A549 (cell line): Measurements from ENCODE around the gene PAPLN. TPM values are rescaled to one million over a fixed set of nuclear protein-coding genes. Genes with fewer than 3 reads are reported as not detected.
A peak's percentile ranks its signal among the peaks of the same experiment; 100 is the strongest.

ENCODE experiments used
- ATAC-seq, 2 experiments: fragments of 200-7000 bp in 1 of 2; fragments of >200 bp in 1 of 2; cut with Nextera tagmentation in 1 of 2; cut with Tn5 transposase in 1 of 2; 3 replicates each; pipeline versions ENCODE4 v1.8.0 to v1.9.1; 2018 to 2020; ENCODE audit warnings: mild to moderate bottlenecking in 1 of 2, moderate library complexity in 1 of 2
- CTCF ChIA-PET: fragments of 300-600 bp; sonication (Branson Sonifier 250); formaldehyde crosslinking; extraction: SDS; loops from one replicate; lab custom pipeline; 2021; ENCODE audit warnings: antibody characterized with exemption, inconsistent platforms; lab: Yijun Ruan, JAX
- POLR2A ChIA-PET: fragments of 350-600 bp; formaldehyde crosslinking; extraction: SDS; loops from one replicate; lab custom pipeline; 2021; ENCODE audit warnings: antibody characterized with exemption, inconsistent platforms; lab: Yijun Ruan, JAX
- DNase-seq, 2 experiments: peaks; one replicate each; pipeline versions ENCODE4 v3.0.0 to v3.0.0-alpha.2; 2011 to 2016; ENCODE audit warnings: low read depth in 1 of 2, low spot score in 1 of 2
- FAIRE-seq: peaks from 2 replicates; lab custom pipeline; 2011; peaks lifted over from hg19 to GRCh38; lab: Jason Lieb, UNC
- H3K27ac ChIP-seq, 2 experiments: fragments of >200 bp; sonication (Bioruptor Twin); formaldehyde crosslinking; 3 replicates each; pipeline ENCODE4 v1.5.1; 2016 to 2017
- H3K4me1 ChIP-seq: fragments of >200 bp; sonication (Bioruptor Twin); formaldehyde crosslinking; 3 replicates; pipeline ENCODE4 v1.6.1; 2016
- H3K4me2 ChIP-seq: fragments of >200 bp; sonication (Bioruptor Twin); formaldehyde crosslinking; 3 replicates; pipeline ENCODE4 v1.6.1; 2016
- H3K4me3 ChIP-seq: fragments of >200 bp; sonication (Bioruptor Twin); formaldehyde crosslinking; 3 replicates; pipeline ENCODE4 v1.5.1; 2016
- H3K9me3 ChIP-seq: fragments of >200 bp; sonication (Bioruptor Twin); formaldehyde crosslinking; 3 replicates; pipeline ENCODE4 v1.6.1; 2016
- ATOH8 ChIP-seq: fragments of 250-450 bp; sonication (Bioruptor Pico); IDR thresholded peaks from 2 replicates; pipeline ENCODE4 v1.5.0; 2020; ENCODE audit warnings: low read depth, mild to moderate bottlenecking, moderate library complexity
- EHMT2 ChIP-seq: fragments of 200-600 bp; sonication (generic); IDR thresholded peaks from 2 replicates; pipeline ENCODE4 v1.6.1; 2016; ENCODE audit warnings: antibody characterized with exemption, low read depth, mild to moderate bottlenecking, moderate library complexity
- FOSB ChIP-seq: fragments of 250-450 bp; sonication (Bioruptor Pico); IDR thresholded peaks from 2 replicates; pipeline ENCODE4 v1.5.0; 2020; ENCODE audit warnings: mild to moderate bottlenecking, moderate library complexity
- FOSL2 ChIP-seq, 2 experiments: fragments of 450-650 bp in 1 of 2; fragments of >200 bp in 1 of 2; sonication (Bioruptor Twin) in 1 of 2; formaldehyde crosslinking; IDR thresholded peaks; 2 replicates each; pipeline versions ENCODE4 v1.5.0 to v1.6.1; 2016 to 2020; ENCODE audit warnings: mild to moderate bottlenecking in 1 of 2, moderate library complexity in 1 of 2
- HEYL ChIP-seq: fragments of 250-450 bp; sonication (Bioruptor Pico); IDR thresholded peaks from 2 replicates; pipeline ENCODE4 v1.8.0; 2021; ENCODE audit warnings: mild to moderate bottlenecking, moderate library complexity
- MYC ChIP-seq: IDR thresholded peaks from 2 replicates; pipeline ENCODE4 v1.6.1; 2012; ENCODE audit warnings: mild to moderate bottlenecking, inconsistent platforms, low read length, improper control_type of control experiment, borderline replicate concordance
- NFE2L2 ChIP-seq: fragments of 150-350 bp; conservative IDR thresholded peaks from 2 replicates; pipeline ENCODE4 v1.6.1; 2014; ENCODE audit warnings: low read length
- NPAS2 ChIP-seq: fragments of 250-450 bp; sonication (Bioruptor Pico); IDR thresholded peaks from 2 replicates; pipeline ENCODE4 v1.8.0; 2022; ENCODE audit warnings: mild to moderate bottlenecking, moderate library complexity, borderline replicate concordance
- NR3C1 ChIP-seq: fragments of >200 bp; sonication (Bioruptor Twin); formaldehyde crosslinking; IDR thresholded peaks from 3 replicates; pipeline ENCODE4 v1.6.1; 2017
- POLR2AphosphoS2 ChIP-seq: conservative IDR thresholded peaks from 2 replicates; pipeline ENCODE4 v1.6.1; 2012; ENCODE audit warnings: low read length, improper control_type of control experiment, inconsistent platforms
- RAD21 ChIP-seq, 2 experiments: fragments of >200 bp in 1 of 2; sonication (Bioruptor Twin) in 1 of 2; formaldehyde crosslinking in 1 of 2; IDR thresholded peaks in 1 of 2; conservative IDR thresholded peaks in 1 of 2; 2 replicates in 1 of 2; 3 replicates in 1 of 2; pipeline ENCODE4 v1.6.1; 2012 to 2018; ENCODE audit warnings: inconsistent platforms in 1 of 2
- RARB ChIP-seq: fragments of 250-450 bp; sonication (Bioruptor Pico); IDR thresholded peaks from 2 replicates; pipeline ENCODE4 v1.8.0; 2021; ENCODE audit warnings: mild to moderate bottlenecking, moderate library complexity
- RCOR1 ChIP-seq: fragments of 150-350 bp; IDR thresholded peaks from 2 replicates; pipeline ENCODE4 v1.6.1; 2014; ENCODE audit warnings: antibody characterized with exemption, low read length, low read depth
- SMC3 ChIP-seq: fragments of >200 bp; sonication (Bioruptor Twin); formaldehyde crosslinking; IDR thresholded peaks from 3 replicates; pipeline ENCODE4 v1.6.1; 2018; ENCODE audit warnings: inconsistent platforms
- SREBF2 ChIP-seq: fragments of 450-650 bp; IDR thresholded peaks from 2 replicates; pipeline ENCODE4 v1.6.1; 2014; ENCODE audit warnings: mild to moderate bottlenecking, moderate library complexity
- TFCP2L1 ChIP-seq: fragments of 250-450 bp; sonication (Bioruptor Pico); IDR thresholded peaks from 2 replicates; pipeline ENCODE4 v1.5.0; 2021; ENCODE audit warnings: mild to moderate bottlenecking
- ZC3H11A ChIP-seq: fragments of 450-650 bp; IDR thresholded peaks from 2 replicates; pipeline ENCODE4 v1.6.1; 2014; ENCODE audit warnings: antibody characterized with exemption, mild to moderate bottlenecking
- ZFP36 ChIP-seq: fragments of 450-650 bp; IDR thresholded peaks from 2 replicates; pipeline ENCODE4 v1.6.1; 2014; ENCODE audit warnings: borderline replicate concordance; ENCODE audit not compliant: partially characterized antibody
- ZSCAN20 ChIP-seq: fragments of 250-450 bp; sonication (Bioruptor Pico); IDR thresholded peaks from 2 replicates; pipeline ENCODE4 v1.8.0; 2022; ENCODE audit warnings: mild to moderate bottlenecking, moderate library complexity
- WGBS: methylation state at CpG from one replicate; pipeline ENCODE4 v1.1.6; 2017; ENCODE audit errors: missing lambda C conversion rate; 5-methylcytosine and 5-hydroxymethylcytosine counted together
- polyA plus RNA-seq, 4 experiments: library from polyadenylated mRNA; depleted of rRNA in 3 of 4; stranded (reverse); fragments of >200 nt; fragmentation: RNase III in 1 of 4; extraction: RNeasy Plus Mini Kit Qiagen cat#74134 plus additional on column Dnase treatment in 1 of 4; gene quantifications; 2 replicates in 3 of 4; 3 replicates in 1 of 4; pipeline ENCODE4 v1.2.3, GENCODE V29; 2011 to 2017
- TF ChIP-seq, protein P1 (sequence below): IDR thresholded peaks from 2 replicates; pipeline ENCODE4 v1.6.1; 2012
- TF ChIP-seq, protein P2 (sequence below): fragments of 200-600 bp; sonication (generic); IDR thresholded peaks from 2 replicates; pipeline ENCODE4 v1.6.1; 2016; ENCODE audit warnings: antibody characterized with exemption, mild to moderate bottlenecking, moderate library complexity
- TF ChIP-seq, protein P3 (sequence below): fragments of 250-450 bp; sonication (Bioruptor Pico); IDR thresholded peaks from 2 replicates; pipeline ENCODE4 v1.5.0; 2021; ENCODE audit warnings: mild to moderate bottlenecking, moderate library complexity, borderline replicate concordance
- TF ChIP-seq, protein P4 (sequence below): fragments of >200 bp; sonication (Bioruptor Twin); formaldehyde crosslinking; IDR thresholded peaks from 3 replicates; pipeline ENCODE4 v1.5.1; 2016

PAPLN gene
- polyA plus RNA-seq, 2 of the 4 experiments (the other 2 are of a cell fraction): 4.3 to 5.0 TPM

DNA sequence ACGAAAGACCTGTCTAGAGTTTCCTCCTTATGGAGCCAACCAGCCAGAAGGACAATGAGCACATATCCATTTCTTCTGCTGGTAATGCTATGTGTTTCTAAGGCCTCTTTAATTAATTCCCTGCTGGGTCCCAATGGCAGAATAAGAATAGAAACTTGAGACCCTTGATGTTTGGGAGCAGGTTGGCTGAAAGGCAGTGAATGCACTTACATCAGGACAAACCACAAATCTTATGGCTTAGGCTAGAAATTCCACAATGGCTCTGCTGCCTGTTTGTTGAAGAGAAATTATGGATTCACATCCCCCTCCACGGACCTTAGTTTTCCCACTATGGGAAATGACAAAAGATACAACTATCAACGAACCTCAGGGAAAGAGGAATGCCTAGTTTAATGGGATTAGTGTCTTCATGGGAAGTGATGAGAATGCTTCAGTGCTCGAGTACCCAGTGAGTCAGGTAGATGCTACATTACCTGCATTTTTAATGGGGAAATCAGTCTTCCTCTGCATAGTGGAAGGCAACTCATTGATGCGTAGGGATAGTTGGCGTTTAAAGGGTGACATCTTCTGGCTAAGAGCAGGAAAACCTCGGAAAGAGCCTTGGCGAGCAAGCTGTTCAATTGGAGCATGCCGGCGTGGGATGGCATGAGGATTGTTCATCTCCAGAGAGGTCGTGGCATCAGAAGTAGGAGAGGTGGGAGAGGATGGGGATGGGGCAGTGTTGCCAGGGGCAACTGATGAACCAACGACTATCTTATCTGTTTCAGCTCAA lies 46.5 kb downstream of the PAPLN start:
- peak in 1 of 2 experiments; percentile 46 for DNase-seq

GRCh38 chr14:73285979-73286378 lies 48.7 kb downstream of the PAPLN start:
- POLR2A ChIA-PET: no interaction called here
- ATAC-seq (no peak), DNase-seq (no peak), FAIRE-seq (no peak)
- Histone ChIP-seq H3K4me2 (no peak overlapping the region), H3K4me3 (no peak overlapping the region), H3K9me3 (no peaks in the 10 kb centered on the region), H3K27ac (no peak overlapping the region), H3K4me1 (0 out of 3 replicates have a peak, but pooled peaks cover 5% of the 10 kb centered on the region)
- WGBS: 80% methylated on average over 1 of the region's 1 CpG
- CTCF ChIA-PET: interaction anchor here (0.6 to 3.5 kb wide), 6 partner anchors 9 to 194 kb away, joined by 3 to 11 read pairs (median 8); no protein-coding TSS in a partner anchor
- TF ChIP-seq NPAS2 (CRISPR knock-in tag) (no peak), ZFP36 (no peak), TFCP2L1 (no peak), ATOH8 (CRISPR knock-in tag) (no peak), ZSCAN20 (CRISPR knock-in tag) (no peak), SREBF2 (no peak), RARB (CRISPR knock-in tag) (no peak), ZC3H11A (no peak), NFE2L2 (no peak), FOSB (no peak), HEYL (no peak), EHMT2 (no peak), NR3C1 (no peak), POLR2AphosphoS2 (no peak), MYC (no peak), RAD21 (conservative IDR thresholded peaks at IDR 0.05 in 1 of 2, IDR thresholded peaks at IDR 0.05 in 1 of 2) (no peak)
- TF ChIP-seq, protein P1, sequence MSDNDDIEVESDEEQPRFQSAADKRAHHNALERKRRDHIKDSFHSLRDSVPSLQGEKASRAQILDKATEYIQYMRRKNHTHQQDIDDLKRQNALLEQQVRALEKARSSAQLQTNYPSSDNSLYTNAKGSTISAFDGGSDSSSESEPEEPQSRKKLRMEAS: no peak
- TF ChIP-seq, protein P2, sequence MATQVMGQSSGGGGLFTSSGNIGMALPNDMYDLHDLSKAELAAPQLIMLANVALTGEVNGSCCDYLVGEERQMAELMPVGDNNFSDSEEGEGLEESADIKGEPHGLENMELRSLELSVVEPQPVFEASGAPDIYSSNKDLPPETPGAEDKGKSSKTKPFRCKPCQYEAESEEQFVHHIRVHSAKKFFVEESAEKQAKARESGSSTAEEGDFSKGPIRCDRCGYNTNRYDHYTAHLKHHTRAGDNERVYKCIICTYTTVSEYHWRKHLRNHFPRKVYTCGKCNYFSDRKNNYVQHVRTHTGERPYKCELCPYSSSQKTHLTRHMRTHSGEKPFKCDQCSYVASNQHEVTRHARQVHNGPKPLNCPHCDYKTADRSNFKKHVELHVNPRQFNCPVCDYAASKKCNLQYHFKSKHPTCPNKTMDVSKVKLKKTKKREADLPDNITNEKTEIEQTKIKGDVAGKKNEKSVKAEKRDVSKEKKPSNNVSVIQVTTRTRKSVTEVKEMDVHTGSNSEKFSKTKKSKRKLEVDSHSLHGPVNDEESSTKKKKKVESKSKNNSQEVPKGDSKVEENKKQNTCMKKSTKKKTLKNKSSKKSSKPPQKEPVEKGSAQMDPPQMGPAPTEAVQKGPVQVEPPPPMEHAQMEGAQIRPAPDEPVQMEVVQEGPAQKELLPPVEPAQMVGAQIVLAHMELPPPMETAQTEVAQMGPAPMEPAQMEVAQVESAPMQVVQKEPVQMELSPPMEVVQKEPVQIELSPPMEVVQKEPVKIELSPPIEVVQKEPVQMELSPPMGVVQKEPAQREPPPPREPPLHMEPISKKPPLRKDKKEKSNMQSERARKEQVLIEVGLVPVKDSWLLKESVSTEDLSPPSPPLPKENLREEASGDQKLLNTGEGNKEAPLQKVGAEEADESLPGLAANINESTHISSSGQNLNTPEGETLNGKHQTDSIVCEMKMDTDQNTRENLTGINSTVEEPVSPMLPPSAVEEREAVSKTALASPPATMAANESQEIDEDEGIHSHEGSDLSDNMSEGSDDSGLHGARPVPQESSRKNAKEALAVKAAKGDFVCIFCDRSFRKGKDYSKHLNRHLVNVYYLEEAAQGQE: no peak
- TF ChIP-seq, protein P3, sequence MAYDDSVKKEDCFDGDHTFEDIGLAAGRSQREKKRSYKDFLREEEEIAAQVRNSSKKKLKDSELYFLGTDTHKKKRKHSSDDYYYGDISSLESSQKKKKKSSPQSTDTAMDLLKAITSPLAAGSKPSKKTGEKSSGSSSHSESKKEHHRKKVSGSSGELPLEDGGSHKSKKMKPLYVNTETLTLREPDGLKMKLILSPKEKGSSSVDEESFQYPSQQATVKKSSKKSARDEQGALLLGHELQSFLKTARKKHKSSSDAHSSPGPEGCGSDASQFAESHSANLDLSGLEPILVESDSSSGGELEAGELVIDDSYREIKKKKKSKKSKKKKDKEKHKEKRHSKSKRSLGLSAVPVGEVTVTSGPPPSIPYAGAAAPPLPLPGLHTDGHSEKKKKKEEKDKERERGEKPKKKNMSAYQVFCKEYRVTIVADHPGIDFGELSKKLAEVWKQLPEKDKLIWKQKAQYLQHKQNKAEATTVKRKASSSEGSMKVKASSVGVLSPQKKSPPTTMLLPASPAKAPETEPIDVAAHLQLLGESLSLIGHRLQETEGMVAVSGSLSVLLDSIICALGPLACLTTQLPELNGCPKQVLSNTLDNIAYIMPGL (CRISPR knock-in tag): no peak
- TF ChIP-seq, protein P4, sequence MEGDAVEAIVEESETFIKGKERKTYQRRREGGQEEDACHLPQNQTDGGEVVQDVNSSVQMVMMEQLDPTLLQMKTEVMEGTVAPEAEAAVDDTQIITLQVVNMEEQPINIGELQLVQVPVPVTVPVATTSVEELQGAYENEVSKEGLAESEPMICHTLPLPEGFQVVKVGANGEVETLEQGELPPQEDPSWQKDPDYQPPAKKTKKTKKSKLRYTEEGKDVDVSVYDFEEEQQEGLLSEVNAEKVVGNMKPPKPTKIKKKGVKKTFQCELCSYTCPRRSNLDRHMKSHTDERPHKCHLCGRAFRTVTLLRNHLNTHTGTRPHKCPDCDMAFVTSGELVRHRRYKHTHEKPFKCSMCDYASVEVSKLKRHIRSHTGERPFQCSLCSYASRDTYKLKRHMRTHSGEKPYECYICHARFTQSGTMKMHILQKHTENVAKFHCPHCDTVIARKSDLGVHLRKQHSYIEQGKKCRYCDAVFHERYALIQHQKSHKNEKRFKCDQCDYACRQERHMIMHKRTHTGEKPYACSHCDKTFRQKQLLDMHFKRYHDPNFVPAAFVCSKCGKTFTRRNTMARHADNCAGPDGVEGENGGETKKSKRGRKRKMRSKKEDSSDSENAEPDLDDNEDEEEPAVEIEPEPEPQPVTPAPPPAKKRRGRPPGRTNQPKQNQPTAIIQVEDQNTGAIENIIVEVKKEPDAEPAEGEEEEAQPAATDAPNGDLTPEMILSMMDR: no peak

More for the DNA sequence above, 46.5 kb downstream of the PAPLN start:
- Histone ChIP-seq H3K4me1 (0 out of 3 replicates have a peak, but pooled peaks cover 5% of the 10 kb centered on the region), H3K4me2 (no peak overlapping the region), H3K27ac (no peak overlapping the region), H3K4me3 (no peak overlapping the region), H3K9me3 (no peaks in the 10 kb centered on the region)
- FAIRE-seq (no peak), ATAC-seq (peak; percentile 57 to 77; a peak in 5 of 6 replicates)
- ChIA-PET CTCF (interaction anchor here (0.6 to 3.4 kb wide), 17 partner anchors 9 to 188 kb away, joined by 3 to 20 read pairs (median 4); no protein-coding TSS in a partner anchor), POLR2A (no interaction called here)
- TF ChIP-seq FOSL2 (IDR thresholded peaks at IDR 0.05) (no peak), FOSL2 (CRISPR knock-in tag; IDR thresholded peaks at IDR 0.05) (no peak), SMC3 (peak; percentile 37; the same call in 1 of the 3 replicates), RCOR1 (no peak), RAD21 (conservative IDR thresholded peaks at IDR 0.05 in 1 of 2, IDR thresholded peaks at IDR 0.05 in 1 of 2) (peak; percentile 51 to 69)
- TF ChIP-seq, protein P4: peak; percentile 43
- 65% methylated on average over 12 of the region's 12 CpGs for WGBS
